ENCODE results near the gene MRI1. TPM values are rescaled to one million over a fixed set of nuclear protein-coding genes. Genes with fewer than 3 reads are reported as not detected.
A peak's percentile ranks its signal among the peaks of the same experiment; 100 is the strongest.

MRI1 gene
- total RNA-seq, 1 experiment from 2014 or later, result 19.6 TPM

GRCh38 chr19:13784731-13785452 lies 20.6 kb downstream of the MRI1 start:
- H4K20me1 ChIP-seq (ENCODE audit: insufficient read depth), result no peaks in the 10 kb centered on the region
- H3K4me2 ChIP-seq (ENCODE audit: low read length), result peak overlapping the region; percentile 44
- POLR2A ChIA-PET, result interaction anchor here (0.7 to 2.6 kb wide), 2 partner anchors 68 to 74 kb away, joined by 3 to 11 read pairs; no protein-coding TSS in a partner anchor
- H3K27ac ChIP-seq (ENCODE audit: low read depth, low read length), result peak overlapping the region; percentile 41
- BruUV-seq (replicated peaks), result no TSS peak
- H3K9me2 ChIP-seq (ENCODE audit: insufficient read depth), result no peaks in the 10 kb centered on the region
- peak; percentile 39 for DNase-seq (ENCODE audit: low read depth, low spot score)
- H3K27me3 ChIP-seq (ENCODE audit: insufficient read depth, low read length), result no peaks in the 10 kb centered on the region
- H3K9ac ChIP-seq (ENCODE audit: low read length), result peak overlapping the region; percentile 15; the same call in 1 of the 2 replicates
- peaks cover 35 to 58% of the 10 kb centered on the region in 2 experiments for H3K4me1 ChIP-seq (ENCODE audit: control insufficient read depth in 1 of 2, insufficient read depth in 2 of 2, low read length in 2 of 2)
- peak; percentile 83 for ATAC-seq
- no peak overlapping the region for H2AFZ ChIP-seq (ENCODE audit: low read depth, low read length, poor library complexity, severe bottlenecking)
- RAD21 ChIA-PET (ENCODE audit: low non-redundant PET in 1 of 2, low total read pairs in 2 of 2, uncharacterized antibody in 2 of 2, unreplicated experiment in 2 of 2), result interaction anchor here (0.8 to 1.3 kb wide), 4 partner anchors 49 to 78 kb away, joined by 3 to 9 read pairs (median 6); no protein-coding TSS in a partner anchor
- intact Hi-C loops (cut with micrococcal nuclease), result loop anchor here (1.0 to 10.0 kb wide), 2 partner anchors 77 to 290 kb away; partner anchors contain the start of gene MISP3
- CTCF ChIA-PET, result interaction anchor here (0.7 to 2.9 kb wide), 7 partner anchors 9 to 96 kb away, joined by 3 to 33 read pairs (median 4); partner anchors contain the start of genes C19orf53 and ZSWIM4
- H3K36me3 ChIP-seq (ENCODE audit: control insufficient read depth in 1 of 2, insufficient read depth in 2 of 2, low read length in 2 of 2), result no peaks in the 10 kb centered on the region
- H3K4me3 ChIP-seq (replicated peaks in 1 of 2; ENCODE audit: low read depth in 1 of 2, low read length in 2 of 2), result no peak overlapping the region
- 0 out of 2 replicates have a peak, but pooled peaks have one; percentile 36 for TF ChIP-seq CBX3 (IDR thresholded peaks at IDR 0.05; ENCODE audit: low read depth)
- no peak for TF ChIP-seq POLR2AphosphoS5 (IDR thresholded peaks at IDR 0.05; ENCODE audit: low read depth, low read length)
- TF ChIP-seq CTCF (IDR thresholded peaks at IDR 0.05 in 2 of 3, conservative IDR thresholded peaks at IDR 0.05 in 1 of 3; ENCODE audit: borderline replicate concordance in 1 of 3, insufficient read depth in 1 of 3, low read depth in 2 of 3, low read length in 2 of 3), result peak; percentile 72 to 87 (median 76)
- TF ChIP-seq RAD21 (IDR thresholded peaks at IDR 0.05; ENCODE audit: low read depth), result peak; percentile 96
- H3K79me2 ChIP-seq (ENCODE audit: insufficient read depth, low read length), result no peaks in the 10 kb centered on the region
- no peaks in the 10 kb centered on the region for H3K9me3 ChIP-seq (ENCODE audit: control insufficient read depth in 1 of 2, insufficient read depth in 1 of 2, low read depth in 1 of 2, low read length in 2 of 2)
